GM18870 (cell line): ENCODE data around the gene CHSY1.
"Not testable (repeated sequence)": the region's sequence is repeated elsewhere in the genome, so short reads cannot be mapped to it uniquely, and the experiment has no call there.

Source experiments
- ATAC-seq: cut with Tn5 transposase; IDR thresholded peaks from one replicate; pipeline ENCODE4 v1.9.1; 2021; ENCODE audit warnings: moderate library complexity; ENCODE audit not compliant: unreplicated experiment

CHSY1 gene

GRCh38 chr15:101138086-101138660 is 113.7 kb downstream of the CHSY1 start:
- ATAC-seq: no peak

GRCh38 chr15:101137312-101137940 is 114.4 kb downstream of the CHSY1 start:
- no peak for ATAC-seq

- ATAC-seq: no peak
Measured at GRCh38 chr15:101136381-101137268, 115.2 kb downstream of the CHSY1 start.

GRCh38 chr15:101135532-101136166 is 116.2 kb downstream of the CHSY1 start:
- ATAC-seq: peak; percentile 63

- no peak for ATAC-seq
Measured at GRCh38 chr15:101134780-101135179, 117.1 kb downstream of the CHSY1 start.

GRCh38 chr15:101133751-101134261 is 118.0 kb downstream of the CHSY1 start:
- ATAC-seq: no peak

- no peak for ATAC-seq
Measured at GRCh38 chr15:101133181-101133460, 118.7 kb downstream of the CHSY1 start.

GRCh38 chr15:101132390-101133180 is 119.3 kb downstream of the CHSY1 start:
- no peak for ATAC-seq

GRCh38 chr15:101131489-101132389 is 120.1 kb downstream of the CHSY1 start:
- ATAC-seq: no peak

GRCh38 chr15:101129851-101130380 is 121.9 kb downstream of the CHSY1 start:
- ATAC-seq: no peak

- ATAC-seq: no peak
Measured at GRCh38 chr15:101128221-101129015, 123.4 kb downstream of the CHSY1 start.

GRCh38 chr15:101127506-101128076 is 124.3 kb downstream of the CHSY1 start:
- ATAC-seq: peak; percentile 65

- peak; percentile 44 for ATAC-seq
Measured at GRCh38 chr15:101126618-101127505, 125.0 kb downstream of the CHSY1 start.

GRCh38 chr15:101125881-101126428 is 125.9 kb downstream of the CHSY1 start:
- ATAC-seq: not testable (repeated sequence)
